Tibial nerve (tissue), 3 donors: ENCODE results near the gene ST3GAL3.

ENCODE experiments used
- POLR2A ChIP-seq, 2 donors: fragments of 450-650 bp; IDR thresholded peaks; one replicate each; pipeline ENCODE4 v1.6.1; 2017; ENCODE audit warnings: antibody characterized with exemption in 2 of 2, mild to moderate bottlenecking in 2 of 2, moderate library complexity in 2 of 2
- TF ChIP-seq, protein P1 (sequence below), 5 experiments: fragments of 200-600 bp in 3 of 5; fragments of 450-650 bp in 2 of 5; sonication (generic) in 3 of 5; IDR thresholded peaks; one replicate each; pipeline ENCODE4 v1.5.1; 2016 to 2019; ENCODE audit warnings: antibody characterized with exemption in 5 of 5, mild to moderate bottlenecking in 3 of 5, moderate library complexity in 2 of 5

DNA sequence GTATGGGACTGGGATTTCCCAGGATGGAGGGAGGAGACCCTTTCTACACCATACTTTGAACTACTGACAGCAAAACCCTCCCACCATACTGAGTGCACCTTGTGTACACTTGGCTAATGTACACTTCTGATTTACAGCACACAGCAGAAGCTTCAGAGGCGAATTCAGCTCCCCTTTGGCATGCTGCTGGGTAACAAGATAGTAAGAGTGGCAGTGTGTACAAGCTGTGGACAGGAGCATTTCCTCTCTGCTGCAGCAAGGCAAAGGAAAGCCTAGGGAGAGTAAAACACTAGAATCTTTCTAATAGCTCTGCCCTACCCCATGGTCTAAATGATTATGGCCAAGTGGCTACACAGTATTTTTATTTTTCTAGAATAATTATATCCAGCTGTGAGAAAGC is 142.3 kb downstream of the ST3GAL3 start:
- no peak for TF ChIP-seq POLR2A (IDR thresholded peaks at IDR 0.05)
- TF ChIP-seq, protein P1, sequence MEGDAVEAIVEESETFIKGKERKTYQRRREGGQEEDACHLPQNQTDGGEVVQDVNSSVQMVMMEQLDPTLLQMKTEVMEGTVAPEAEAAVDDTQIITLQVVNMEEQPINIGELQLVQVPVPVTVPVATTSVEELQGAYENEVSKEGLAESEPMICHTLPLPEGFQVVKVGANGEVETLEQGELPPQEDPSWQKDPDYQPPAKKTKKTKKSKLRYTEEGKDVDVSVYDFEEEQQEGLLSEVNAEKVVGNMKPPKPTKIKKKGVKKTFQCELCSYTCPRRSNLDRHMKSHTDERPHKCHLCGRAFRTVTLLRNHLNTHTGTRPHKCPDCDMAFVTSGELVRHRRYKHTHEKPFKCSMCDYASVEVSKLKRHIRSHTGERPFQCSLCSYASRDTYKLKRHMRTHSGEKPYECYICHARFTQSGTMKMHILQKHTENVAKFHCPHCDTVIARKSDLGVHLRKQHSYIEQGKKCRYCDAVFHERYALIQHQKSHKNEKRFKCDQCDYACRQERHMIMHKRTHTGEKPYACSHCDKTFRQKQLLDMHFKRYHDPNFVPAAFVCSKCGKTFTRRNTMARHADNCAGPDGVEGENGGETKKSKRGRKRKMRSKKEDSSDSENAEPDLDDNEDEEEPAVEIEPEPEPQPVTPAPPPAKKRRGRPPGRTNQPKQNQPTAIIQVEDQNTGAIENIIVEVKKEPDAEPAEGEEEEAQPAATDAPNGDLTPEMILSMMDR (IDR thresholded peaks at IDR 0.05) = no peak
